ENCODE measurements around the gene TLE5.

Gene TLE5

GRCh38 chr19:3045191-3045590, 17.1 kb downstream of the TLE5 start:
- no peaks in the 10 kb centered on the region; the same call in 1 of the 2 replicates for H3K4me1 ChIP-seq
- H3K36me3 ChIP-seq: no peaks in the 10 kb centered on the region
- no peak for DNase-seq
- no peak for TF ChIP-seq CTCF (IDR thresholded peaks at IDR 0.05; ENCODE audit: low read depth, low read length)
- no peak overlapping the region for H3K4me3 ChIP-seq (ENCODE audit: low read depth, low read length)
- H3K9me3 ChIP-seq: no peaks in the 10 kb centered on the region
- no peaks in the 10 kb centered on the region for H3K27me3 ChIP-seq

GRCh38 chr19:3042621-3043267, 19.6 kb downstream of the TLE5 start:
- Histone ChIP-seq H3K4me1 (no peaks in the 10 kb centered on the region; the same call in 1 of the 2 replicates), H3K27me3 (no peaks in the 10 kb centered on the region), H3K36me3 (no peaks in the 10 kb centered on the region), H3K9me3 (no peaks in the 10 kb centered on the region), H3K4me3 (ENCODE audit: low read depth, low read length) (no peak overlapping the region)
- no peak for DNase-seq
- no peak for TF ChIP-seq CTCF (IDR thresholded peaks at IDR 0.05; ENCODE audit: low read depth, low read length)

- Histone ChIP-seq H3K9me3 (no peaks in the 10 kb centered on the region), H3K36me3 (no peaks in the 10 kb centered on the region), H3K4me1 (no peaks in the 10 kb centered on the region; the same call in 1 of the 2 replicates), H3K4me3 (ENCODE audit: low read depth, low read length) (no peak overlapping the region), H3K27me3 (no peaks in the 10 kb centered on the region)
- TF ChIP-seq CTCF (IDR thresholded peaks at IDR 0.05; ENCODE audit: low read depth, low read length): no peak
- no peak for DNase-seq
Measured at GRCh38 chr19:3041761-3042620, 20.3 kb downstream of the TLE5 start.

- Histone ChIP-seq H3K4me3 (ENCODE audit: low read depth, low read length) (no peak overlapping the region), H3K4me1 (no peaks in the 10 kb centered on the region; the same call in none of the 2 replicates), H3K9me3 (no peaks in the 10 kb centered on the region), H3K36me3 (no peaks in the 10 kb centered on the region), H3K27me3 (no peaks in the 10 kb centered on the region)
- DNase-seq: no peak
- TF ChIP-seq CTCF (IDR thresholded peaks at IDR 0.05; ENCODE audit: low read depth, low read length): no peak
Measured at GRCh38 chr19:3041327-3041726, 21.0 kb downstream of the TLE5 start.

- no peak overlapping the region for H3K4me3 ChIP-seq (ENCODE audit: low read depth, low read length)
- H3K9me3 ChIP-seq: no peaks in the 10 kb centered on the region
- H3K36me3 ChIP-seq: no peaks in the 10 kb centered on the region
- no peak for TF ChIP-seq CTCF (IDR thresholded peaks at IDR 0.05; ENCODE audit: low read depth, low read length)
- DNase-seq: no peak
- H3K27me3 ChIP-seq: no peaks in the 10 kb centered on the region
- peaks cover 1% of the 10 kb centered on the region for H3K4me1 ChIP-seq
Measured at GRCh38 chr19:3039641-3040077, 22.6 kb downstream of the TLE5 start.

GRCh38 chr19:3039125-3039524, 23.2 kb downstream of the TLE5 start:
- Histone ChIP-seq H3K4me1 (peaks cover 5% of the 10 kb centered on the region), H3K9me3 (no peaks in the 10 kb centered on the region), H3K36me3 (no peaks in the 10 kb centered on the region), H3K4me3 (ENCODE audit: low read depth, low read length) (no peak overlapping the region), H3K27me3 (no peaks in the 10 kb centered on the region)
- DNase-seq: no peak
- TF ChIP-seq CTCF (IDR thresholded peaks at IDR 0.05; ENCODE audit: low read depth, low read length): no peak
